GM12874 (cell line): Measurements from ENCODE around the gene KCNQ2.

Source experiments
- TF ChIP-seq, protein P1 (sequence below): IDR thresholded peaks from 2 replicates; pipeline ENCODE4 v1.5.1; 2011; ENCODE audit warnings: low read depth, mild to moderate bottlenecking, control low read depth, low read length, moderate library complexity; ENCODE audit not compliant: insufficient read depth

KCNQ2 gene

DNA sequence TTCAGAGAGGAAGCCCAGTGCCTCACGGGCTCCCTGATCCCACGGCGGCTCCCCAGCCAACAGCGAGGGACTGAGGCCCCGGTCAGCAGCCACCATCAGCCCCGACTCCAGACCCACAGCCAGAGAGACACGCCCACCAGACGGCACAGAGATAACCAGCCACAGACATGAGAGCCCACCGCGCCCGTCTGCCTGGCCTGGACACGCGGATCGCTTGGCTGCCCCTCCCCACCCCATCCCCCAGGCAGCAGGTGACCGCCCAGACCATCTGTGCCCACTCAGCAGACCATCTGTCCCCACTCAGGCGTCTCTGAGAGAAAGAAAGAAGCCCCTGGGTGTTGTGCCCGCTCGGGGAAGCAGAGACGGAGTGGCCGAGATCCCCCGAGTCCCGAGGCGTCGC, 55.8 kb downstream of the KCNQ2 start:
- TF ChIP-seq, protein P1, sequence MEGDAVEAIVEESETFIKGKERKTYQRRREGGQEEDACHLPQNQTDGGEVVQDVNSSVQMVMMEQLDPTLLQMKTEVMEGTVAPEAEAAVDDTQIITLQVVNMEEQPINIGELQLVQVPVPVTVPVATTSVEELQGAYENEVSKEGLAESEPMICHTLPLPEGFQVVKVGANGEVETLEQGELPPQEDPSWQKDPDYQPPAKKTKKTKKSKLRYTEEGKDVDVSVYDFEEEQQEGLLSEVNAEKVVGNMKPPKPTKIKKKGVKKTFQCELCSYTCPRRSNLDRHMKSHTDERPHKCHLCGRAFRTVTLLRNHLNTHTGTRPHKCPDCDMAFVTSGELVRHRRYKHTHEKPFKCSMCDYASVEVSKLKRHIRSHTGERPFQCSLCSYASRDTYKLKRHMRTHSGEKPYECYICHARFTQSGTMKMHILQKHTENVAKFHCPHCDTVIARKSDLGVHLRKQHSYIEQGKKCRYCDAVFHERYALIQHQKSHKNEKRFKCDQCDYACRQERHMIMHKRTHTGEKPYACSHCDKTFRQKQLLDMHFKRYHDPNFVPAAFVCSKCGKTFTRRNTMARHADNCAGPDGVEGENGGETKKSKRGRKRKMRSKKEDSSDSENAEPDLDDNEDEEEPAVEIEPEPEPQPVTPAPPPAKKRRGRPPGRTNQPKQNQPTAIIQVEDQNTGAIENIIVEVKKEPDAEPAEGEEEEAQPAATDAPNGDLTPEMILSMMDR: no peak

DNA sequence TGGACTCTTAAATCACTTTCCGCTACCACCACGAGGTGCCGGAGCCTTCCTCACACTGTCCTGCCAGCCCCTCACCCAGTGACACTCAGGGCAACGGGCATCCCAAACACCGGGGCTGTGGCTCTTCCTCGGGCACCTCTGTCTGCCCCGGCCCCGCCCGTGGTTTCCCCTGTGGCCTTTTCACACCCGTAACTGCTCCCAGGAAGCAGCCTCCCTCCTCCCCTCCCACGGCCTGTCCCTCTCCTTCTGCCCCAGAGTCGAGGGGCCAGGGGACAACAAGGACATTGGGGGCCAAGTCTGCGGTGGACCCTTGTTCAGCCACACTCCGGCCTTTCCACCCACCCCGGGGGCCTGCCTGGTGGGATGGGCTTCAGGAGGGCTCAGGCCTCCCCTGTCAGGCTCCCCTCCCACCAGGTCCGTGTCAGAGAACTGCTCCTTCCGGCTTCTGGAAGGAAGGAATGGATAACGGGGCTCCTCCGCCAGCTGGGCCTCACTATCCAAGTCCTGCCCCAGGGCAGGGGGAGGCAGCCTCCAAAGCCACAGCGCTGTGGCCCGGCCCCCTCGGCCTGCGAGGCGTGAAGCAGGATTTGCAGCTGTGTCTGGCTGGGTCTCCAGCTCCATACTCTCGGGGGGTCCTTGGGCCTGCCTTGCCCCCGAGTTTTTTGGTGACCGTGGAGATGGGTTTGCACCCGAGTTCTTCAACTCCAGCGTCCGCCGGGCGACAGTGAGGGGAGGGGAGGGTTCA, 56.6 kb downstream of the KCNQ2 start:
- TF ChIP-seq, protein P1: no peak

DNA sequence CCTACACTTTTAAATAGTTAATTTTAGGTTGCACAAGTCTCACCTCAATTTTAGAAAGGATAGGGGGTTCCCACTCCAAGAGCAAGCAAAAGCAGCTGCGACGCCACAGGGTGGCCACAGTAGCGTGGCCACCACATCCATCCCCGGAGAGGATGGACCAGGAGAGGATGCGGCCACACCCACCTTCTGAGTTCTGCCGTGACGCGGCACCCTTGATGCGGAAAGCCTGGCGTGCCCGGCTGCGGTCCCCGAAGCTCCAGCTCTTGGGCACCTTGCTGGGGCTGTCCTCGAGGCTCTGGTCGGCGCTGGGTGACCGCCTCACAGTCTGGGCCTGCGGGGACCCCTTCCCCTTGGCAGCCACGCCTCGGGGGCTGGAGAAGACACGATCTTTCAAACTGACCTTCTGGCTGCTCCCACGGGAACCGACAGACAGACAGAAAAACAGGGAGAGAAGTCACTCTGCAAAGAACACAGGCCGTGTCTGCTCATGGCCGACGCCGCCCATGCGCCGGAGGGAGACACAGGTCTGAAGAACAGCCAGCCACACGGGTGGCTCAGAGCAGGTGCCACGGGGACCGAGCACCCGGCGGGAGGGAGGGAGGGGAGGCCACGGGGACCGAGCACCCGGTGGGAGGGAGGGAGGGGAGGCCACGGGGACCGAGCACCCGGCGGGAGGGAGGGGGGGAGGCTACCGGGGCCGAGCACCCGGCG, 57.6 kb downstream of the KCNQ2 start:
- TF ChIP-seq, protein P1: no peak

DNA sequence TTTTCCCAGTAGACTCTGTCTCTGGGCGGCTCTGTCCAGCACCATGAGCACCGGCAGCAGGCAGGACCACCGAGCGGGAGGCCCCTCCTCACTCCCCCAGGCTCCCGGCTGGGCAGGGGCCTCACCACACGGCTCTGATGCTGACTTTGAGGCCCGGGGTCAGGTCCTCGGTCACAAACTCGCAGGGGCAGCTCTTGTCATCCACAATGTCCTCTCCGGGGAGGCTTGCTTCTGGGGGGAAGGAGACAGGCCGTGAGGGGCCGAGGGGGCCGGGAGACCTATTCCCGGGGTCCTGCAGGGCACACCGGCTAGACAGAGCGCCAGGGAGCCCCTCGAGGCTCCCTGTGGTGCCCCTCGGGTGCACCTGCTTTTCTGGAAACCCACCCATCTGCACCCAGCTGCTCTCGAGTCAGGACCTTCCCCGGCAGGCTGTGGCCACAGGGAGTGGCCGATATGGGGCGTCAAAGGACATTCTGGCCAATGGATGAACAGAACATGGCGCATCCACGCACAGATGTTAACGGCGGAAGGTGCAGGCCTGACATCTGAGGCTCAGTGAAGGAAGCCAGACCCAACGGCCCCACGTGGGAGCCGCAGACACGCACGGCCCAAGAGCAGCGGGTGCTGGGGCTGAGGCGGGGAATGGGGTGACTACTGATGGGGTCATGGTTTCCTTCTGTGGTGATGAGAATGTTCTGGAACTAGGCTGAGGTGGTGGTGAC, 58.3 kb downstream of the KCNQ2 start:
- TF ChIP-seq, protein P1: no peak

DNA sequence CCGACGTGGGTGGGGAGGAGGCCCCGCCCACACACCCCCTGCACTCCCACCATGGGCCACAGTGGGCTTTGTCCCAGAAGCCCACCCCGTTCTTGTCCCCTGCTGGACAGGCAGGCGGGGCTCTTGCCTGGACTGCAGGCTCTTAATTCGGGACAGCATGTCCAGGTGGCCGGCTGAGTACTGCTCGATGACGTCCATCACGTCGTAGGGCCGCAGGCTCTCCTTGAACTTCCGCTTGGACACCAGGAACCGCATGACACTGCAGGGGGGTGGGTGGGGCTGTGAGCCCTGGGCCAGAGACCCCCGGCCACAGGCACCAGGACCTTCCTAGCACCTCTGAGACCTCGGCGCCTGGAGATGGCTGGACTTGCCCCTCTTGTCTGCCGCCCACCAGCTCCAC, 59.1 kb downstream of the KCNQ2 start:
- TF ChIP-seq, protein P1: no peak

DNA sequence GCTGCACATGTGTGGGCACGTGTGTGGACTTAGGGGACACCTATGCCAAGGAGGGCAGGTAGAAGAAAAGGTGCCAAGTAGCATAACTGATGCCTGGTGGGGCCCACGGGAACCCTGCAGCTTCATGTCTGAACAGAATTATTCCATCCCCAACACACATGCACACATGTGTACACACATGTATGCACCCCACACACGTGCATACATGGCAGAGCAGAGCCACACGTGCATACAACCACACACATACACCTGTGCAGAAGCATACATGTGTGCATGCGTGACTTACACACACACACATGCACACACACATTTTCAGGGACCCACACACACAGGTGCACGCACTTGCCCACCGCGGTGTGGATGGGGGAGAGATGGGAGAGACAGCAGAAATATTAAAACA, 59.6 kb downstream of the KCNQ2 start:
- TF ChIP-seq, protein P1: no peak
